ENCODE results near the gene MAPKAP1.

- TF ChIP-seq YY1 (IDR thresholded peaks at IDR 0.05; ENCODE audit: insufficient read depth, insufficient read length) (no peak), ZNF274 (IDR thresholded peaks at IDR 0.05; ENCODE audit: low read depth, low read length) (no peak), SUZ12 (IDR thresholded peaks at IDR 0.05; ENCODE audit: extremely low read depth, insufficient read depth, insufficient read length) (no peak)
Measured at GRCh38 chr9:125439434-125440272, 267.4 kb downstream of the MAPKAP1 start.
